ENCODE data around the gene KIAA1143. TPM values are rescaled to one million over a fixed set of nuclear protein-coding genes. Genes with fewer than 3 reads are reported as not detected.
A peak's percentile ranks its signal among the peaks of the same experiment; 100 is the strongest.

Gene KIAA1143
- total and polyA plus RNA-seq, 2 of the 13 experiments (the other 11 are each of a cell fraction or from before 2014, with no cell fraction given) = 9.9 to 27.2 TPM

DNA sequence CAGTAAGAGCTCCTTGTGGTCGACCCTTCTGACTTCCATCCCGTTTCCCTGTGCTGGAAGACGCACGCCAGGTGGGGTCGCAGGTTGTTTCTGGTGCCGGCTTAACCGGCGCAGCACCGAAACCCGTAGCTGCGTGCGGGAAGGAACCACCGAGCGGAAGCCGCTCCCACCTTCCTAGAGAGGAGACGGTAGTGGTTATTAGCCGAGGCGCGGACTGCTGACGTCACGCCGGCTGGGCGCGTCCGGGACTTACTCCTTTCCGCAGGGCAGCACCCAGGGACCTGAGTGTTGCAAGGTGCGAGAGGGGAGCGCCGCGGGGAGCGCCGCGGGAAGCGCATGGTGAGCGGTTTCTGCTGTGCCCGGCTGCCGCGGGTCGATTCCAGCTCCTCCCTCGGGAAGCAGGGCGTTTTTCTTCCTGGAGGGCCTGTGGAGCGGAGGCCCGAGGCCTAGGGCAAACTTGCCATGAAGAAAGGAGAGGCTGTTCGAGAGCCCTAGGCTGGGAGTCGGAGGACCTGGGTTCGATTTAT lies 32.0 kb downstream of the KIAA1143 start, which contains the start of gene ZNF501 (continued):
- peak; percentile 90 for TF ChIP-seq ZNF510 (CRISPR knock-in tag; IDR thresholded peaks at IDR 0.05; ENCODE audit: low read depth)
- TF ChIP-seq, protein P1, sequence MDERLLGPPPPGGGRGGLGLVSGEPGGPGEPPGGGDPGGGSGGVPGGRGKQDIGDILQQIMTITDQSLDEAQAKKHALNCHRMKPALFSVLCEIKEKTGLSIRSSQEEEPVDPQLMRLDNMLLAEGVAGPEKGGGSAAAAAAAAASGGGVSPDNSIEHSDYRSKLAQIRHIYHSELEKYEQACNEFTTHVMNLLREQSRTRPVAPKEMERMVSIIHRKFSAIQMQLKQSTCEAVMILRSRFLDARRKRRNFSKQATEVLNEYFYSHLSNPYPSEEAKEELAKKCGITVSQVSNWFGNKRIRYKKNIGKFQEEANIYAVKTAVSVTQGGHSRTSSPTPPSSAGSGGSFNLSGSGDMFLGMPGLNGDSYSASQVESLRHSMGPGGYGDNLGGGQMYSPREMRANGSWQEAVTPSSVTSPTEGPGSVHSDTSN (CRISPR knock-in tag; IDR thresholded peaks at IDR 0.05) = no peak
- peak; percentile 91 for TF ChIP-seq ZNF605 (CRISPR knock-in tag; IDR thresholded peaks at IDR 0.05)
- peak; percentile 77; the same call in 1 of the 2 replicates for TF ChIP-seq HOXA5 (CRISPR knock-in tag; IDR thresholded peaks at IDR 0.05)
- no peak; the same call in 1 of the 2 replicates for TF ChIP-seq ZBTB46 (CRISPR knock-in tag; IDR thresholded peaks at IDR 0.05; ENCODE audit: borderline replicate concordance)
- TF ChIP-seq GMEB2 (CRISPR knock-in tag; IDR thresholded peaks at IDR 0.05; ENCODE audit: low read depth) = peak; percentile 59; the same call in 1 of the 2 replicates
- TF ChIP-seq, protein P2, sequence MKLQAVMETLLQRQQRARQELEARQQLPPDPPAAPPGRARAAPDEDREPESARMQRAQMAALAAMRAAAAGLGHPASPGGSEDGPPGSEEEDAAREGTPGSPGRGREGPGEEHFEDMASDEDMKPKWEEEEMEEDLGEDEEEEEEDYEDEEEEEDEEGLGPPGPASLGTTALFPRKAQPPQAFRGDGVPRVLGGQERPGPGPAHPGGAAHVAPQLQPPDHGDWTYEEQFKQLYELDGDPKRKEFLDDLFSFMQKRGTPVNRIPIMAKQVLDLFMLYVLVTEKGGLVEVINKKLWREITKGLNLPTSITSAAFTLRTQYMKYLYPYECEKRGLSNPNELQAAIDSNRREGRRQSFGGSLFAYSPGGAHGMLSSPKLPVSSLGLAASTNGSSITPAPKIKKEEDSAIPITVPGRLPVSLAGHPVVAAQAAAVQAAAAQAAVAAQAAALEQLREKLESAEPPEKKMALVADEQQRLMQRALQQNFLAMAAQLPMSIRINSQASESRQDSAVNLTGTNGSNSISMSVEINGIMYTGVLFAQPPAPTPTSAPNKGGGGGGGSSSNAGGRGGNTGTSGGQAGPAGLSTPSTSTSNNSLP (IDR thresholded peaks at IDR 0.05; ENCODE audit: low read depth, low read length) = no peak
- no peak for TF ChIP-seq ZNF562 (CRISPR knock-in tag; IDR thresholded peaks at IDR 0.05; ENCODE audit: borderline replicate concordance)
- peak; percentile 82; the same call in 1 of the 2 replicates for TF ChIP-seq ZNF768 (CRISPR knock-in tag; IDR thresholded peaks at IDR 0.05)
- TF ChIP-seq POGK (CRISPR knock-in tag; conservative IDR thresholded peaks at IDR 0.05) = 0 out of 2 replicates have a peak, but pooled peaks have one; percentile 80
- no peak for TF ChIP-seq HMG20B (CRISPR knock-in tag; conservative IDR thresholded peaks at IDR 0.05)
- TF ChIP-seq ELK4 (CRISPR knock-in tag; IDR thresholded peaks at IDR 0.05; ENCODE audit: borderline replicate concordance) = no peak
- TF ChIP-seq ZNF775 (CRISPR knock-in tag; IDR thresholded peaks at IDR 0.05; ENCODE audit: borderline replicate concordance) = no peak
- no peak for TF ChIP-seq CSRNP1 (CRISPR knock-in tag; IDR thresholded peaks at IDR 0.05)
- no peak for TF ChIP-seq ZNF615 (CRISPR knock-in tag; IDR thresholded peaks at IDR 0.05; ENCODE audit: borderline replicate concordance)
- peak; percentile 61 for TF ChIP-seq NFYB (CRISPR knock-in tag; IDR thresholded peaks at IDR 0.05)
- no peak for TF ChIP-seq ZBTB7A (CRISPR knock-in tag; IDR thresholded peaks at IDR 0.05)
- no peak for TF ChIP-seq TBX3 (IDR thresholded peaks at IDR 0.05; ENCODE audit: borderline replicate concordance)

All from HepG2 (cell line).